ENCODE measurements around the gene TERT.

DNA sequence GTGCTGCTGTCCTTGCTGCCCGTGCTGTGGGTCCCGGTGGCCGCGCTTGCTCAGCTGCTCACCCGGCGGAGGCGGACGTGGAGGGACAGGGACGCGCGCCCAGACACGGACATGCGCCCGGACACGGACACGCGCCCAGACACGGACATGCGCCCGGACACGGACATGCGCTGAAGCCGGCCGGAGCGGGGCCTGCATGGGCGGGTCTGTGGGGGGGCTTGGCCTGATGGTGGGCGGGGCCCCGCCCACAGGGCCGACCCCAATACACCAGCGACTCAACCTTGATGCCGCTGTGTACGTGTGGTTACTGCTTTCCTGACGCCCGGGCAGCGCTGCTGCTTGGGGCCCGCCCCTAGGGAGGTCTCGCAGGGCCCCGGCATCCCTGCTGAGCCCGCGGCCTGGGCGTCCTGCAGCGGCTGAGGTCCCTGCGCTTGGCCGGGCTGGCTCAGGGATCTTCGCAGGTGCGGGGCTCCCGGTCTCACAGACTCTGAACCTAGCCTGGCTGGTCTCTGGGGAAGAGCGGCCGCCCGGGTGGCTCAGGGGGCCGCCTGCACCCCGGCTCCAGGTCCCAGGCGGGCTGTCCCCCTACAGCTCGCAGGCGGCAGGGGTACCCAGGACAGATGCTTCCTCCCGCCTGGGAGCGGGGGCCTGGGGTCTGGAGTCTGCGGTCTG is 48.8 kb downstream of the TERT start:
- TF ChIP-seq POLR2A (IDR thresholded peaks at IDR 0.05; ENCODE audit: low read depth, low read length) (no peak), POLR2AphosphoS5 (IDR thresholded peaks at IDR 0.05; ENCODE audit: low read depth, low read length) (no peak)
